Ecto neural progenitor cell (in vitro differentiated cells): ENCODE data around the gene PFKFB4.

ENCODE experiments used
- DNase-seq: peaks from one replicate; pipeline ENCODE4 v3.0.0-alpha.2; 2018; ENCODE audit warnings: low spot score

PFKFB4 gene

GRCh38 chr3:48584836-48585235, 28.2 kb upstream of the PFKFB4 start:
- no peak for DNase-seq

DNA sequence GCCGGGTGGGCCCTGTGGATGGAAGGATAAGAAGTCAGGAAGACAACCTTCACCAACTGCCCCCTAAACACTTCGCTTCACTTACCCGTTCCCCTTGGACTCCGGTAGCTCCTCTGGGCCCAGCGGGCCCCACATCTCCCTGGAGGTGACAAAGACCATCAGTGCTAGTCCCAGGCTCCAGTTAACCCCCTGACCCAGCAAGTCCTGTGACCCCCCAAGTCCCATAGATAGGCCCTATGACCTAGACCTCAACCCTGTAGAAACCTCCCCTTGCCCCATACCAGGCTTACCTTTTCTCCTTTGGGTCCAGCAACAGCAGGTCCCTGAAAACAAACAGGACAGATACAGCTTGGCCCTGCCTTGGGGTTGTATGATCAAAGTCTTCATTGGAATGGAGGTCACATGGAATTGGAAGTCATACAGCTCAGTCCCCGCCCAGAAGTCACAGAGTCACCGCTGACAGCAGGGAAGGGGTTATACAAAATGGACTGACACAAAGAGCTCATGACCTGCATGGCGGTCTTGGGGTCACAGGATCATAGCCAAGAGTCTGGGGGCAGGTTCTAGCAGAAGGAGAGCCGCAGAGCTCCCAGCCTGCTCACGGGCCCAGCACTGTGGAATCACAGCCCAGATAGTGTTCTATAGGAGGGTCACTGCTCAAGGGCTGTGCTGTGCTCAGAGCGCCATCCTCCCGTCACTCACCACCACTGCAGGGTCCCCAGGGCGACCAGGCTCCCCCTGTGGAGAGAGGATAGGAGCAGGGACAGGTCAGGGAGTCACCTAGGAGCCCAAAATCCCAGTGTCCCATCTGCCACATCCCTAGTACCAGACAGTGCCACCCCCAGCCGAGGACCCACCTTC, 25.2 kb upstream of the PFKFB4 start:
- no peak for DNase-seq

DNA sequence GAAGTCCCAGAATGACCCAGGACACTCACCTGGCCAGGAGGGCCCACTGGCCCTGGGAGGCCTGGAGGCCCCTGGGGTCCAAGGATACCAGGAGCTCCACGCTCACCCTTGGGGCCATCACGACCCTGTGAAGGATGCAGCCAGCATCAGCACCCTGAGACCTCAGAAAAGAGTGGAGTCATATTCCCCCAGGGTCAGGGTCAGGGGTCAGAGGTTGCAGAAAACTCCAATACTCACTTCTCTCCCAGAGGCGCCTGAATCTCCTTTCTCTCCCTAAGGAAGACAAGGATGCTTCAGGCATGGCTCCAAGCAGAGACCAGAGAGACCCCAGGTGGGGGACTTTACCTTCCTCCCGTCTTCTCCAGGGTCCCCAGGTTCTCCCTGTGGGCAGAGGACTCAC, 20.0 kb upstream of the PFKFB4 start:
- DNase-seq: no peak

DNA sequence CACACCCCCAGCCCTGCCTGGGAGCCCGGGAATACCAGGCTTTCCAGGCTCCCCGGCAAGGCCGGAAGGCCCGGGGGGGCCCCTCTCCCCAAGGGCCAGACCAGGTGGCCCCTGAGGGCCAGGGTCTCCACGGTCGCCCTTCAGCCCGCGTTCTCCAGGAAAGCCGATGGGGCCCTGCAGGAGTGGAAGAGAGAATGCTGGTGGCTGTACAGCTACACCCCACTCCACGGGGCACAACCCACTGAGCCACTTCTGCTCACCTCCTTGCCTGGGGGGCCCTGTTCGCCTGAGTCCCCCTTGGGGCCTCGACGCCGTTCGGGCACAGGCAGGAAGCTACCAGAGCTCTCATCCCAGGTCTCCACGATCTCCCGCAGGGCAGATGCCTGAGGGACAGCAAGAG, 18.8 kb upstream of the PFKFB4 start:
- DNase-seq: no peak

- DNase-seq: no peak
Measured at GRCh38 chr3:48573973-48574585, 17.5 kb upstream of the PFKFB4 start.

- no peak for DNase-seq
Measured at GRCh38 chr3:48572517-48572916, 15.9 kb upstream of the PFKFB4 start.

- no peak for DNase-seq
Measured at GRCh38 chr3:48571938-48572337, 15.3 kb upstream of the PFKFB4 start.

DNA sequence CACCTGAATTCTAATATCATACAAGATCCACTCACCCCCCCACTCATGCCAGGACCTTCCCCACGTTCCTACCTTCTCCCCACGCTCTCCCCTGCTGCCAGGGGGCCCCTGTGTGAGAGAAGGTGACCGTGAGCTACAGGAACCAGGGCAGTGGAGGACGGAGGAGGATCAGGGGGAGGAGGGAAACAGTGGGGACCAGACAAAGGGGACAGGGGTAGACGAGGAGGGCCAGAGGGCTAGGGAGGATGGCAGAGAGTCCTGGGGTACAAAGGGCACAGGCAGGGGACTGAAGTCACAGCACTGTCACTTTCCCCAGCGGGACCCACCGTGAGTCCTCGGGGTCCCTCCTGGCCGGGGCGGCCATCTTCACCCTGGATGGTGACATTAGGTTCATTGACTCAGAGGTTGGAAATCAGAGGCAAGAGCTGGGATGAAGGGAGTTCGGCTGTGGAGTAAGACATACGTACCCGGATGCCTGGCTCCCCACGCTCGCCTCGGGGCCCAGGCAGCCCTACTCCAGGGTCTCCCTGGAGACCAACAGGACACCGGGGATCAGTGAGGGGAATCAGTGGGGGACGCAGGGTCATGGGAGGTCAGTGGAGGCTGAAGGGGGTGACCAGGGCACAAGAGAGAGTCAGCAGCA, 13.3 kb upstream of the PFKFB4 start:
- DNase-seq: no peak

DNA sequence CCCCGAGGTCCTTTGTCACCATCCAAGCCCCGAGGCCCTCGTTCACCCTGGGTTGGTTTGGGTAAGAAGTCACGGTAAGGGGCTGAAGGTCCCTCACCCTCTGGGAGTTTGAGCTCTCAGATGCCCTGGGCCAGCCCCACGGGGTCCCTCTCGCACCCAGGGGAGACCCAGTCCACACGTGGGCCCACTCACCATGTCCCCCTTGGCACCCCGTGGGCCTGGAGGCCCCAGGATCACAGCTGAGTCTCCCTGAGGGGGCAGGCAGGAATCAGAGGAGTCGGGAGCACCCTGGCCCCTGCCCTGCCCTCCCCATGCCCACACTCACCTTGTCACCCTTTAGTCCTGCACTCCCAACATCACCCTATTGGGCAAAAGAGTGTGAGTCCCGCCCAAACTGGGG, 12.8 kb upstream of the PFKFB4 start:
- no peak for DNase-seq

GRCh38 chr3:48568476-48568875, 11.9 kb upstream of the PFKFB4 start:
- DNase-seq: no peak

GRCh38 chr3:48567500-48567899, 10.9 kb upstream of the PFKFB4 start:
- no peak for DNase-seq

GRCh38 chr3:48567090-48567489, 10.5 kb upstream of the PFKFB4 start:
- no peak for DNase-seq

- DNase-seq: no peak
Measured at GRCh38 chr3:48566401-48566760, 9.8 kb upstream of the PFKFB4 start.

GRCh38 chr3:48565591-48566400, 9.2 kb upstream of the PFKFB4 start:
- no peak for DNase-seq

- DNase-seq: no peak
Measured at GRCh38 chr3:48565186-48565585, 8.6 kb upstream of the PFKFB4 start.

GRCh38 chr3:48564667-48565066, 8.1 kb upstream of the PFKFB4 start:
- no peak for DNase-seq

DNA sequence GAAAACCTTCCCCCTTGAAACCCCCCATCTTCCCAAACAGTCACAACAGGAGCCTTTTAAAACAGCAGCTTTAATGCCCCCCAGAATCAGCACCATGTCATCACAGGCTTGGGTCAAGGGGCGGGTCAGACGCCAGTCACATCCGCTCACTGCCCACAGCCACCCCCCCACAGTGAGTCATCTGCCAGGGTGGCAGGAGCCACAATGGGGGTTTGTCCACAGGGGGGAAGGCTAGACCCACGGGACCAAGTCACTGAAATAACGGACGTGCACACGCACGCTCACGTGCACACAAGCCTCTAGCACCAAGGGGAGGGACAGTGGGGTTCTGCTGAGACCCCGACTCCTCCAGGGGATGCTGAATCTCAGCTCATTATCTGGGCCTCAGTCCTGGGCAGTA, 7.4 kb upstream of the PFKFB4 start:
- DNase-seq: no peak

GRCh38 chr3:48563382-48563918, 6.8 kb upstream of the PFKFB4 start, which contains the start of gene UCN2:
TSS of gene UCN2 (minus strand) at chr3:48563781. CDS start at chr3:48563124, 657 bp downstream.
- no peak for DNase-seq

GRCh38 chr3:48562367-48563095, 5.9 kb upstream of the PFKFB4 start:
- DNase-seq: no peak

DNA sequence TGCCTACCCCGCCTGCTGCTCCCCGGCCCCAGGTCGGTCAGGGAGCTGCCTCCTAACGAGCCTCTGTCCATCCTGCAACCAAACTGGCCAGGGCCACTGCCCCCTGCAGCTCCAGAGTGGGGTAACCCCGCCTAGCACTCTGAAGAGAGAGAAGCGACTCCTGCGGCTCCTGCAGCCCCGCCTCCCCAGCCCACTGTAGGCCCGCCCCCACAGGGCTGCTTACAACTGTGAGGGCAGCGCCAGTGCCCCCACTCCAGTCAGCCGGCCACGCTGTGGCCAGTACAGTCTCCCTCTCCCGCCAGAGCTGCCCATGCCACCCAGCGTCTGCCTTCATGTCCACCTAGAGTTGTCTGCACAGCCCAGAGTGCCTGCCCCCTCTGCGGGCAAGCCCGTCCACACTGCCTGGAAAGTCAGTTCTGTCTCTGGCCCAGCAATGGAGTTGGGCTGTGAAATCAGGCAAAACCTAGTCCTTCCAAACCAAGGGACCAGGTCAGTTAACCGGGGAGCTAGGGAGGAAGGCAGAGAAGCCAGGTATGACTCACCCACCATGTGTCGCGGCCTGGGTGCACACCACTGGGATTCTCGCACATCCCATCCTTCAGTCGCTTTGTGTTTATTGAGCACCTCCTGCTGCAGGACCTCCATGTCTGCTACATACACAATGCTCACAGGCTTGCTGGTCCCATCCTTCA, 4.6 kb upstream of the PFKFB4 start:
- DNase-seq: peak; percentile 83

GRCh38 chr3:48560648-48561018, 4.0 kb upstream of the PFKFB4 start:
- DNase-seq: no peak
